ENCODE results near the gene JPT1.
A peak's percentile ranks its signal among the peaks of the same experiment; 100 is the strongest.
"Not testable (repeated sequence)": the region's sequence is repeated elsewhere in the genome, so short reads cannot be mapped to it uniquely, and the experiment has no call there.

Gene JPT1

DNA sequence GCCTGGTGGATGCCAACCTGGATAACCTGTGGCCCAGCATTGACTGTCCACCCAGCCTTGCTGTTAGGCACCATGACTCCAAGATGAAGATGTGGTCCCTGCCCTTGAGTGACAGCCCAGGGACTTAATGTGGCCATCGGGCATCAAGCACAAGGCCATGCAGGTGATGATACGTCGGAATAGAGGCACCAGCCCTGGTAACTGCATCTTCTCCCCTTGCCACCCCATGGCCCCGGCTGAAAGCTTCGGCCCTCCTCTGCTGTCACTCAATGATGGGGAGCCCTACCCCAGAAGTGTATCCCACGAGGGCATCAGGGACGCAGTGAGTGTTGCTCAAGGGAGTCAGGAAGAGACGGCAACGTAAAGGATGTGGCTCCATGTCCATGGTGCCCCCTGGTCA, 24.7 kb downstream of the JPT1 start:
- no peak for DNase-seq

DNA sequence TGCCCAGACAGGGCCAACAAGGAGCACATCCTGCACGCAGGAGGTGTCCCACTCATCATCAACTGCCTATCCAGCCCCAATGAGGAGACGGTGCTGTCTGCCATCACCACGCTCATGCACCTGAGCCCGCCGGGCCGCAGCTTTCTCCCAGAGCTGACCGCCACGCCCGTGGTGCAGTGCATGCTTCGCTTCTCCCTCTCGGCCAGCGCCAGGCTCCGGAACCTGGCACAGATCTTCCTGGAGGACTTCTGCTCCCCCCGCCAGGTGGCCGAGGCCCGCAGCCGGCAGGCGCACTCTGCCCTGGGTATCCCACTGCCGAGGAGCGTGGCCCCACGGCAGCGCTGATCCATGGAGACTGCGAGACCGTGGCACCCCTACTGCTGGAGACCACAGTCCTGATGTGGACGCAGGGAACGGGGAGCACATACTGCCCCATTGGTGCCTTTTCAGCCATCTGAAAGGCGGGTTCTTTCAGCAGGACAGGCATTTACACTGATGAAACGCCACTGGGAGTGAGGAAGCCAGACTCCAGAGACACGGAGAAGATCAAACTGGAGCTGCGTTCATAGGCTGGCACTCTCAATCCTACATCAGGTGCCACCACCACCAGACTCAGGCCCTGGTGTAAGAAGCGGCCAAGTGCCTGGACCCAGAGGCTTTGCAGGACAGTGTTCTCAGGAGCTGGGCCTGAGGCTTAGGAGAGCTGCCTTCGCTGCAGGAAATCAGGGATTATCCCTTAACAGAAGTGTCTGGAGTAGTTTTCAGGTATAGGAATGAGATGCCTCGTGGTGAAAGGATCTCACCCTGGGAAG, 25.4 kb downstream of the JPT1 start:
- no peak for DNase-seq

DNA sequence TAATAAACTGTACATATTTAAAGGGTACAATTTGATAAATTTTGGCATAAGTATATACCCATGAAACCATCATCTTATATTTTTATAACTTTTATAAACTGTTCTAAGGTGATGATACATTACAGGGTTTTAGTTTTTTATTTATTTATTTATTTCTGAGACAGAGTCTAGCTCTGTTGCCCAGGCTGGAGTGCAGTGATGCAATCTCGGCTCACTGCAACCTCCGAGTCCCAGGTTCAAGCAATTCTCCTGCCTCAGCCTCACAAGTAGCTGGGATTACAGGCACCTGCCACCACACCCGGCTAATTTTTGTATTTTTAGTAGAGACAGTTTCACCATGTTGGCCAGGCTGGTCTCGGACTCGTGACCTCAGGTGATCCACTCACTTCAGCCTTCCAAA, 26.4 kb downstream of the JPT1 start:
- DNase-seq = not testable (repeated sequence)

DNA sequence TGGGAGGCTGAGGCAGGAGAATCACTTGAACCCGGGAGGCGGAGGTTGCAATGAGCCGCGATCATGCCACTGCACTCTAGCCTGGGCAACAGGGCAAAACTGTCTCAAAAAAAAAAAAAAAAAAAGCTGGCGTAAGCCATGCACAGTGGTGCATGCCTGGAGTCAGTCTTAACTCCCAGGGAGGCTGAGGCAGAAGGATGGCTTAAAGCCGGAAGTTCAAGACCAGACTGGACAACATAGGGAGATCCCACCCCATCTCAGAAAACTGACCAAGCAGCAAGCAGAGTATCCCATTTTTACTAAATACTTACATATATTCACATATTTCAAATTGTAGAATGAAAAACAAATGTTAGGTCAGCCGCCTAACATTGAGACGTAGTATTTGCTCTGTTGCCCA, 27.4 kb downstream of the JPT1 start:
- no peak for DNase-seq

DNA sequence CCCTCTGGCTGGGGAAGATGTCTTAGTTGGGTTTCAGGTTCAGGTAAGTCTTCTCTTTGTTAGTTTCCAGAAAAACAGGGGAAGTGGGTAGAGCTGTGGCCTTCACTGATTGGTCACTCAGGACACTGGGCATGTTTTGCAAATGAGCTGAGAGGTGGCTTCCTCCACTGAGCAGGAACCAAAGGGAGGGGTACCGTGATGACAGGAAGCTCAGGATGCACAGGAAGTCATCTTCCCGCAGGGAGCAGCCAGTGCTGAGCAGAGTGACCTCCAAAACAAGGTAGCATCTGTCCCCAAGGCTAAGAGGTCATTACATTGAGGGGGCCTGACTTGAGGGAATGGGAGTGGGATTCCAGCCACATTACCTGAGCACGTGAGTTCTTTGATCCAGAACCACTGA, 28.3 kb downstream of the JPT1 start:
- DNase-seq = no peak

DNA sequence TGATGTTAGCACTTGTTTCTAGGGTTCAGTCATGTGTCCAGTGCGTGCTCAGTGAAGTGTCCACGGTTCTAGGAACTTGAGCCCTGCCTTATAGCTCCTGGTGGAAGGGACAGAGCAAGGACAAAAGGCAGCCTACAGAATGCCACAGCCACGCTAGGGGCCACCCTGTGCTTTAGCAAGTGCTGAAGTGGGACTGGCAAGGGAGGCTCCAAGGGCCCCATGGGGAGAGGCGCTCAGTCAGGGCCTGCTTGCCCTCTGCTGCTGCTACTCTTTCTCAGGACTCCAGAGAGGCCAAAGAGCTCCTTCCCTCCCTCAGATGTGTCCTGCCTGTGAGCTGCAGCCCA, 29.5 kb downstream of the JPT1 start:
- no peak for DNase-seq

DNA sequence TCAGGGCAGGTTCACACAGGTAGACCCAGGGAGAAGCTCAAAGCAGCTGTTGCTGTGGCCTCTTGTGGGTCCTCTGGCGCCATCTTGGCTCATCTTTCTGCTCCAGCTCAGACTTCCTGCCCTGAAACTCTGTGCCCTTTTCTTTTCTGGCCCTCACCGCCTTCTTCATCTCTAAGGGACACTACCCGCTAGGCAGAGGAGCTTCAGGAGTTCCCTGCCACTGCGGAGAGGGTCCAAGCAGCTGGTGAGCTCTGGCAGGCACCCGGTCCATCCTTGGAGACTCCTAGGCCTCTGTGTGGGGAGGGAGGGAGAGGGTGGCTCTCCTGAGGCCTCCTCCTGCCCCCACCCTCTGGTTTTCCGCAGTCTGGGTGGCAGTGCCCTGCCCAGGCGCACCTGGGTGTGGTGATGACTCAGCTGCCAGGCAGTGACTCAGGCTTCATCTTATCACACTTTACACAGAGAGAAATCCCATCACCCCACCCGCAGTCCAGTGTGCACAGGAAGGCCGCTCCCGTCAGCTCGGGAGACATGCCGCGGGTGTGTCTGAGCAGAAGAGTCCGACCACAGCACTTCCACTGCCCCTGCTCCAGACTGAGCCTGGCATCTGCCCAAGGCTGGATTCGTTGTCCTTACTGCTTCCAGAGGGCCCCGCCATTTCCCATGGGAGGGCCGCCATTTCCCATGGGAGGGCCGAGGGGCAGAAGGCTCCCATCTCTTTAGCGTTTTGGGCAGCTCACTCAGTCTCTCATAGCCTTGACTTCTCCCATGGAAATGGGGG, 30.1 kb downstream of the JPT1 start:
- DNase-seq = peak; percentile 82

DNA sequence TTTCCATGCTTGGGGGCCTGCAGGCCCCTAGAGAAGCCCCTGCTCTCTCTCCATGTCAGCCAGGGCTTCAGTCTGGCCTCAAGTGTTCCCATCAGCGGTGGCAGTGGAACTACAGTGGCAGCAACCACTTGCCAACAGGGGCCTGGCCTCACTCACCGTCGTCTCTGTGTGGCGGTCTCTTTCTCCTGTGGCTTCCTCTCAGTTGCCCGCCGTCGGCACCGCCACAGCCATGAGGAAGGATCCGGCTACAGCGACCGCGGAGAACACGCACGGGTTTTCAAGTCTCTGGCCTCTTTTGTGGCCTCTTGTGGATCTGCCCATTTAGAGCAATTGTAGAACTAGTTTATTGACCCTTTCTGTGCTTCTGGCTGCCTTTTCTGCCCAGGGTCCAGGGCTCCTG, 36.0 kb downstream of the JPT1 start:
- DNase-seq = no peak

DNA sequence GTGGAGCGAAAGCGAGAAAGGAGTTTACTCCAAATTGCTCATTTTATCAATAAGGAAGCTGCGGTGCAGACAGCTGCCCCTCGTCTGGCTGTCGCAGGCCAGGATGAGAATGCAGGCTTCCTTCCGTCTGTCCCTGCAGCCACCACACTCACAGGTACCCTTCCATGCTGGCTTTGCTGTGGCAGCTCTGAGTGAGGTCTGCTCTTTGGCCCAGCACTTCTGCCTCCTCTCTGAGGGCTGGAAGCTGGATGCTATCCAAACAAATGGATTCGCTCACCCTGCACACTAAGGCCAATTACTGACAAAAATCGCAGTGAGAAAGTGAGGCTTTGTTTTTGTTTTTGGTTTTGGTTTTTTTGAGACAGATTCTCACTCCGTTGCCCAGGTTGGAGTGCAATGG, 37.6 kb downstream of the JPT1 start:
- DNase-seq = no peak

DNA sequence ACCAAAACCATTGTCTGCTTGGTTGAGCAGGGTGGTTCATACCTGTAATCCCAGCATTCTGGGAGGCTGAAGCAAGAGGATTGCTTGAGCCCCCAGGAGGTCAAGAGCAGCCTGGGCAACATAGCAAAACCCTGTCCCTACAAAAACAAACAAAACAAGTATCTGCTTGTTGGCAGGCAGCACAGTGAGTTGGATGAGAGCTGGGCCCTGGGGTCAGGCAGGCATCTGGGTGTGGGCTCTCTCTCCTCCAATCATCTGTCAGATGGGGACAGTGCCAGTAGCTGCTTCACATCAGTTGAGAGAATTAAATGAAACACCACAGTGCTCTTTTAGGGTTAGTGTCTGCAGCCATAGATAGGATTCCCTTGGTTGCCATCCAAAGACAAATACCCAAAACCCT, 38.8 kb downstream of the JPT1 start:
- DNase-seq = no peak

DNA sequence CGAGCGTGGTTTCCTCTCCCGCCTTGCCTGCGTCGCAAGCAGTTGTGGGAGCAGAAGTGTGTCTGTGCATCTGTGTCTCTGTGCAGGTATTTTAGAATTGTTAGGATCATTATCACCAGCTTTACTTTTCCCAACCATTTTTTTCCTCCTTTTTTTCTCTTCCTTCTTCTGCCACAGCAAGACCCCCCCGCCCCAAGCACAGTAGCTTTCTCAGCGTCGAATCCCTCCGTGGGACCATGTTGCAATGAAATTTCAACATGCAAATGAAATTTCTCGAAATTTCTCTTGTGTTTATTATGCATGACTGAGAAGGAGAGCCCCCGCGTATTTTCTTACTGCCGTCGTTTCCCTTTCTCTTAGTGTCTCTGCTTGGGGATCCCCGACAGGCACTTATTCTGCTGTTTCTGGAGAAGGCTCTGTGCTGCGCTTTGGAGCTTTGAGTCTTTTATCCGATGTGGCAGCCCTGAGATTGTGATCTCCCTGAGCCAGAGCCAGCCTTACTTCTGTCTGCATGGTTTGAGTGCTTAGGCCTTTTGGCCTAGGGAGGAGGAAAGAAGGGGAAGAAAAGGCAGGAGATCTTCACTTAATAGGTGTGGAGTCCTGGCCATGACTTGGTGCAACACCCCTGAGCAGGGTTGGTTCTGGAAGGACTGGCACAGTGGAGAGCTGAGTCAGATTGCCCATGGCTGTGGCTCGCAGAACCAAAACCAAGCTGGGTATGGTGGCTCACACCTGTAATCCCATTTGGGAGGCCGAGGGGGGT, 39.6 kb downstream of the JPT1 start:
- DNase-seq = no peak

DNA sequence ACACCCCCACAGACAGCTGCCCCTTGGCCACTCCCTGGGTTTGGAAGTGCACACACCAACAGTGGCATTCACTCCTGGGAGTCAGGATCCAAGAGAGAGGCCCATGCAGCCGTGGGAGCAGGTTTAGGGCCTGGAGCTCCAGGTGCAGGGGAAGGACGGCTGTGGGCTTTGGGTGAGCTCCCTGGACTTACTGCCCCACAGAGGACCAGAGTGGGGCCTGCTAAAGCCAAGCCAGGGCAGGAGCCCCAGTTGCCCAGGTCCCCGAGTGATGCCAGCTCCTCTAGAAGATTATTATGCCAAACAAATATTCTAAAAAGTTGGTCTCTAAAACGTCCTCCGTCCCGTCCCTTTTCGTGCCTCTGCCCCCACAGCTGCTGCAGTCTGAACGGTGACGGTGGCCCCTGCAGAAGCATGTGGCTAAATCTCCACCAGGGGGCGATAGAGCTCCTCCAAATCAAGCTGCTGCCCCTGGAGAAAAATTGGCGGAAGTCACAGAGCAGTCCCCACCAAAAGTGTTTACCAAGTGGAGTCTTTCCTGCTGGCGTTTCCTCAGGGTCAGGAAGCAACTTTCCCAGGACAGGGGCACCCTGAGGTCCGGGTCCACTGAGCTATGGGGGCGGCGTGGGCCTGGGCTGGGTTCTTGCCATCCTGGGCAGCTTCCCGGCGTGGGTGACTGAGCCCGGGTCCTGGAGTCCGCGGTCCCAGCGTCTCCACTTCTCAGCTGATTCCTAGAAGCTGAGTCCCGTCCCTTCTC, 40.3 kb downstream of the JPT1 start:
- DNase-seq = peak; percentile 53

DNA sequence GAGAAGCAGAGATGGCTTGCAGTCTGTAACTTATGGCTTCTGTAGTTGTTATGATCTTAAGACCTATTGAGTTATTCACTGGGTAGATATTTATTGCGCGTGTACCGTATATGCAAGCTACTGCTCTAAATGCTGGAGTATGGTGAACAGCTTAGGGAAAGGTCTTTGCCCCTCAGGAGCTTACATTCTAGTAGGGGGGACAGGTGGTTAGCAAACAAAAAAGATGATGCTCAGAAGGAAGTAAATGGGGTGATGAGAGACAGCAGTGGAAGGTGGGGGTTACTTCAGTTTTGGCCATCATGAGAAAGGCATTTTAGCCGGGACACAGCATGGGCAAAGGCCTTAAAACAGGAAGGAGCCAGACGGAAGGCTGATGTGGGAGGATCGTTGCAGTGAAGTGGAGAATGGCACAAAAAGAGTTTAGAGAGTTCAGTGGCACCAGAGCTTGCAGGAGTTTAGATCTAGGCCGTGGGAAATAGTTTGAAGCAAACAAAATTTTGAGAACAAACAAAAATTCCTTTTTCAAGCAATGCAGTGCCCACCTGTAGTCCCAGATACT, 42.5 kb downstream of the JPT1 start:
- DNase-seq = no peak

DNA sequence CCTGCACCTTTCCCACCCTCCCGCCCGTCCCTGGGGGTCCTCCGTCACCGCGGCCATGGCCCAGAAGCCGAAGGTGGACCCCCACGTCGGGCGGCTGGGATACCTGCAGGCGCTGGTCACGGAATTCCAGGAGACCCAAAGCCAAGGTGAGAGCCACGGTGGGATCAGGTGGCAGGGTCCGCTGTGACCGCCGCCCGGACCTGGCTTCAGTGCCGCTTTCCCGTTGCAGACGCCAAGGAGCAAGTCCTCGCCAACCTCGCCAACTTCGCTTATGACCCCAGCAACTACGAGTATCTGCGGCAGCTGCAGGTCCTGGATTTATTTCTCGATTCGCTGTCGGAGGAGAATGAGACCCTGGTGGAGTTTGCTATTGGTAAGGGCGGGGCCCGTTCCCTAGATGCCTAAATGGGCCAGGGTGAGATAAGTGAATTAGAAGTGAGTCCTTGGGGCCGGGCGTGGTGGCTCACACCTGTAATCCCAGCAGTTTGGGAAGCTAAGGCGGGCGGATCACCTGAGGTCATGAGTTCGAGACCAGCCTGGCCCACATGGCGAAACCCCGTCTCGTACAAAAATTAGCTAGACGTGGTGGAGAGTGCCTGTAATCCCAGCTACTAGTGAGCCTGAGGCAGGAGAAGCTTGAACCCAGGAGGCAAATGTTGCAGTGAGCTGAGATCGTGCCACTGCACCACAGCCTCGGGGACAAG, 43.9 kb downstream of the JPT1 start:
- DNase-seq = no peak

DNA sequence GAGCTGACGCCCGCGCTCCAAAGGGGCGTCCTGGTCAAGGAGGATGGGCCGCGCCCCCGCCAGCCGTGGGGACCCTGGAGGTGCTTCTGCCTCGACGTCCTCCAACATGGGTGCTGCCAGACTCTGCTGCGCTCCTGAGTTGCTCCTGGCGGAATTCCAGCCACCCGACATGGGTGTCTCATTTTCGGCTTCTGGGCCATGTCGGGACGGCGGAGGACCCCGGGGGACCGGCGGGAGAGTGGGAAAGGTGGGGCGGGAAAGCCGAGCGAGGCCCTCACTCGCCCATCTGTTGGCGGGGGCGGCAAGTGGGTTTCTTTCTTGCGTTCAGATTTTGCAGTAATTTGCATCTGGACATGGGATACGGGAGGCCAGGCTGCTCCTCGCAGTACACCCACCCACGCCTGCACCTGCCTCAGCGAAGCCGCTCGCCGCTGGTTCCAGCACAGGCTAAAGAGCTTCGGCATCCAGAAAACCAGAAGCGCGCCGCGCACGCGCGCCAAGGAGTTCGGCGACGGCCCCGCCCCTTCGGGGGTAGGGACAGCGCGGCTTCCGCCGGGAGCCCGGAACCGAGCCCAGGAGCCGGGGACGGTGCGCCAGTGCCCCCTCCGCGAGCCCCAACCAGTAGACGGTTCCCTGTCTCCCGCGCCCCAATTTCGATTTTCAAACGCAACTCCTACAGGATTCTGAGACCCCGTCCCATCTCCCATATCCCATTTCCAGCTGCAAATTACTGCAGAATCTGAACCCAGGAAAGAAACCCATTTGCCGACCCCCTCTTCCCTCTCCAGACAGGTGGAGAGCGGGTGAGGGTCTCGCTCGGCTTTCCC, 44.7 kb downstream of the JPT1 start, which contains the start of gene ARMC7:
Gene ARMC7, plus strand, starts transcription at position 563 of the 827 bp plus-strand sequence. CDS start 320 bp downstream, outside the sequence.
- DNase-seq = peak; percentile 92

DNA sequence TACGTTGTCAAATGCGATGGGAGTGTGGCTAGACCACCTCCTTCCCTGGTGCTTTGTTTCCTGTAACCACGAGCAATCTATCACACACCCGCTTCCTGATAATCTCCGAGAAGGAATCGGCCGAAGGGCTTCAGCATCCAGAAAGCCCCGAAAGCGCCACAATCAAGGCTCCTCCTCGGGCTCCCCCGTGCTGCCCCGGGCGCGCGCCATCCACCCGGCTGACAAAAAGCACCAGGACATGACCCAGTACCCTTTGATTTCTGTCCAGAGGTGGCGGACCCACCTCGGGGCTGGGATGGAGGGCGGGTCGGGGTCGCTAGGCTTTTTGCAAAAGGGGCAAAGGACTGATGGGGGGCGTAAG, 45.3 kb downstream of the JPT1 start:
- no peak for DNase-seq

DNA sequence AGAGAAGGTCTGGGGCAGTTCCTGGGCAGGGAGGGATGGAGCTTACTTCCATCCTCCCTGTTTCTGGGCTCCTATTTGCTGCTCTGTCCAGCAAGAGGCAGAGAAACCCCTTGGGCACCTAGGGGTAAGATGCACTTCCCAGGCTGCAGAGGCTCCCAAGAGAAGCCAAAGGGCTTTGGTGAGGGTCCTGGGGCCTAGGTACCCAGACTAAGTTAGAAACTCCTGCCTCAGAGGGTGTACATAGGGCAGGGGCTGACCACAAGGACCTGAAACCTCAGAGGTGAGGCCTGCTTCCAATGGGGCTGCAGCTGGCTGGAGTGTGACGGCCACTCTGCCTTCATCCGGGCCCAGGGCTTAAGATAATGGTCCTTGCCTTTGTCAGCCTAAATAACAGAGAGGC, 46.1 kb downstream of the JPT1 start:
- no peak for DNase-seq

DNA sequence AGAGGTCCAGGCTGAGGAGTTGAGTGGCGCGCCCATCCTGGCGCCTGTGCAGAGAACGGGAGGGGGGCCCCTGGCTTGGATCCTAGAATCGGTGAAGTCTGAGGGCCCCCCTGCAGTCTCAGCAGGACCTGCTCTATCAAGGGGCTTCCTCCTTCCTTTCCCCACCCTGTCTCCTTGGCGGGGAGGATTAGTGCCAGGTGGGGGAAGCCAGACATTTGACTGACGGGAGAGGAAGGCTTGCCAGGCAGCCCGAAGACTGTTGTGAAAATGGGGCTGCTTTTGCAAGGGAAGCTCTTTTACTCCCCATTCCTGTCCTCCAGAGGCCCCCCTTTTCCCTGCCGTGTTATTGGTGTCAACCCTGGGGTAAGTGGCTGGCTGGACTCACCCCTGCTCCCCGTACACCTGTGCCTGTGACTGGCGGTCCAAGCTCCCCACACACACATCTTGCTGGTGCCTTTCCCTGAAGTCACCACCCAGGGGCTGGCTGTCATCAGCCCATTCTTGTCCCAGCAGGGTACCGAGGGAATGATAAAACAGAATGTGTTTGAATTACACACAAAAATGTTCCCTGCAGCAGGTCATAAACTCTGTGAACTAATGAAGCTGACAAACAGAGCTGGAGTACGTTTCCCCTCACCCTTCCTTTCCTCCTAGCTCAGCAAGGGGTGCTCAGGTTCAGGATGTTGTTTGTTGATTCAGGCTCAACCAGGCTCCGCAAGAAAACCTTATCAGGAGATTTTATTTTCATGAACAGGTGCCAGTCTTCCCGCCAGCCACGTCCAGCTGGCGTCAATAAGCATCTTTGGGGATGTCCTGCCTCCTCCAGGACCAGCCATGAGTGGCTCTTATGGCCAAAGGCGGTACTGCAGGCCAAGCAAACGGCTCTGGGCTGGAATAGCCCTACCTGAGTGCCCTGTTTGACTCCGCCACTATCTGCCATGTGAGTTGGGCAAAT, 48.9 kb downstream of the JPT1 start:
- DNase-seq = peak; percentile 72

DNA sequence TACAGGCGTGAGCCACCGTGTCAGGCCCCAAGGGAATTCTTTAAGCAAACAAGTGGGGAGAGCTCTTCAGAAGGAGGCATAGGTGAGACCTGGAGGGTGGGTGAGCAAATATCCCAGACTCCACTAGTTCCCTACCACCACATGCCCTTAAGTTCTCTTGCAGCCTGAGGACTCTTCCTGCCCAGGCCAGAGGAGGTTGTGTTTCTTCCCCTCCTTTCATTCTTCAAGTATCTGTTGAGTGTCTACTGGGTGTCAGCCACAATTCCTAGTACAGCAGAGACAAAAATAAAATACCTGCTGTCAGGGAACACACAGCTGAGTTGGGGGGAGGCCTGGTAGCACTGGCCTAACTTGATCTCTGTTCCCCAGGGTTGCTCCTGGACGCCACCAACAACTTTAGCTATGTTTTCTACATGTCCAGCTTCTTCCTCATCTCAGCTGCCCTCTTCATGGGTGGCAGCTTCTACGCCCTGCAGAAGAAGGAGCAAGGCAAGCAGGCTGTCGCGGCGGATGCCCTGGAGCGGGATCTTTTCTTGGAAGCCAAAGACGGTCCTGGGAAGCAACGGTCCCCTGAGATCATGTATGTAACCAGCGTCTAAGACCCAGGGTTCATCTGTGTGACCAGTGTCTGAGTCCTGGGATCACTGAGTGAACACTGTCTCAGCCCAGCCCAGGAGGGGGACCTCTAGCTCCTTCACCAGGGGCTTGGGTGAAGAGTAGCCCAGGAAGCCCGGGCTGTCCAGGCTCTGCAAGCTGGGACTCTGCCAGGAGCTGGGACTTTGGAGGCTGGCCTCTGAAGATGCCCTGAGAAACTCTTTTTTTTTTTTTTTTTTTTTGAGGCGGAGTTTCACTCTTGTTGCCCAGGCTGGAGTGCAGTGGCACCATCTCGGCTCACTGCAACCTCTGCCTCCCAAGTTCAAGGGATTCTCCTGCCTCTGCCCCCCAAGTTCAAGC, 50.4 kb downstream of the JPT1 start:
- DNase-seq = no peak
